K562 (cell line): ENCODE measurements around the gene RPL27. TPM values are rescaled to one million over a fixed set of nuclear protein-coding genes. Genes with fewer than 3 reads are reported as not detected.
A peak's percentile ranks its signal among the peaks of the same experiment; 100 is the strongest.

ENCODE experiments used
- ADNP ChIP-seq: fragments of 200-800 bp; sonication (Bioruptor generic); IDR thresholded peaks from 2 replicates; pipeline ENCODE4 v1.6.1; 2016; ENCODE audit warnings: missing genetic modification characterization, missing compliant biosample characterization
- ASH1L ChIP-seq: fragments of 450-650 bp; IDR thresholded peaks from 2 replicates; pipeline ENCODE4 v1.6.1; 2018; ENCODE audit warnings: borderline replicate concordance, mild to moderate bottlenecking, low read depth; ENCODE audit not compliant: partially characterized antibody
- BCL6 ChIP-seq: fragments of 250-450 bp; sonication (Bioruptor Pico); IDR thresholded peaks from 2 replicates; pipeline ENCODE4 v1.4.0; 2020
- E2F1 ChIP-seq: sonication (generic); formaldehyde crosslinking; IDR thresholded peaks from 2 replicates; pipeline ENCODE4 v1.8.1; 2023; ENCODE audit warnings: mild to moderate bottlenecking, missing genetic modification reagents, moderate library complexity
- FOSL1 ChIP-seq: fragments of 200-800 bp; sonication (Bioruptor generic); conservative IDR thresholded peaks from 2 replicates; pipeline ENCODE4 v1.6.1; 2016; ENCODE audit warnings: missing genetic modification characterization, missing compliant biosample characterization
- HNRNPLL ChIP-seq: fragments of 200-400 bp; formaldehyde crosslinking; IDR thresholded peaks from 2 replicates; pipeline ENCODE4 v1.6.1; 2017; ENCODE audit warnings: low read length, low read depth, mild to moderate bottlenecking; ENCODE audit not compliant: poor library complexity, severe bottlenecking
- NBN ChIP-seq: fragments of 450-650 bp; IDR thresholded peaks from 2 replicates; pipeline ENCODE4 v1.6.1; 2016; ENCODE audit warnings: low read depth, mild to moderate bottlenecking
- NFE2L1 ChIP-seq: fragments of 450-650 bp; IDR thresholded peaks from 2 replicates; pipeline ENCODE4 v1.6.1; 2016; ENCODE audit warnings: missing genetic modification characterization, low read depth, mild to moderate bottlenecking, missing compliant biosample characterization, moderate library complexity, borderline replicate concordance
- SAFB2 ChIP-seq: fragments of 200-400 bp; formaldehyde crosslinking; IDR thresholded peaks from 2 replicates; pipeline ENCODE4 v1.6.1; 2018; ENCODE audit warnings: borderline replicate concordance, low read length, low read depth, moderate library complexity; ENCODE audit not compliant: severe bottlenecking
- SIN3A ChIP-seq, 2 experiments: fragments of 150-350 bp in 1 of 2; IDR thresholded peaks; 2 replicates each; pipeline ENCODE4 v1.6.1; 2011 to 2016; ENCODE audit warnings: borderline replicate concordance in 2 of 2, low read depth in 2 of 2, low read length in 2 of 2, mild to moderate bottlenecking in 2 of 2, moderate library complexity in 2 of 2; ENCODE audit not compliant: control insufficient read depth in 1 of 2
- SP2 ChIP-seq: IDR thresholded peaks from 2 replicates; pipeline ENCODE4 v1.6.1; 2011; ENCODE audit warnings: mild to moderate bottlenecking, low read depth, low read length, moderate library complexity; ENCODE audit not compliant: poor library complexity, severe bottlenecking; ENCODE audit errors: extremely low read depth
- TARDBP ChIP-seq: fragments of 450-650 bp; IDR thresholded peaks from 2 replicates; pipeline ENCODE4 v1.6.1; 2016
- TOE1 ChIP-seq, 2 experiments: fragments of 450-650 bp in 1 of 2; sonication (generic) in 1 of 2; formaldehyde crosslinking in 1 of 2; IDR thresholded peaks; 2 replicates each; pipeline versions ENCODE4 v1.7.1 to v1.8.0; 2016 to 2022; ENCODE audit warnings: borderline replicate concordance in 2 of 2, mild to moderate bottlenecking in 2 of 2, antibody characterized with exemption in 1 of 2, inconsistent platforms in 1 of 2, low read depth in 1 of 2, missing genetic modification reagents in 1 of 2, moderate library complexity in 1 of 2
- XRCC3 ChIP-seq: fragments of 450-650 bp; IDR thresholded peaks from 2 replicates; pipeline ENCODE4 v1.6.1; 2017; ENCODE audit warnings: mild to moderate bottlenecking, moderate library complexity
- ZBTB1 ChIP-seq: sonication (generic); formaldehyde crosslinking; IDR thresholded peaks from 2 replicates; pipeline ENCODE4 v1.8.1; 2023; ENCODE audit warnings: missing genetic modification reagents, low read depth, mild to moderate bottlenecking, borderline replicate concordance
- ZNF224 ChIP-seq: sonication (generic); formaldehyde crosslinking; IDR thresholded peaks from 2 replicates; pipeline ENCODE4 v1.8.0; 2022; ENCODE audit warnings: mild to moderate bottlenecking, missing genetic modification reagents
- ZNF408 ChIP-seq: fragments of 250-450 bp; sonication (Bioruptor Pico); IDR thresholded peaks from 2 replicates; pipeline ENCODE4 v1.4.0; 2020; ENCODE audit warnings: low read depth, mild to moderate bottlenecking, moderate library complexity
- ZNF431 ChIP-seq: sonication (generic); formaldehyde crosslinking; IDR thresholded peaks from 2 replicates; pipeline ENCODE4 v1.8.0; 2022; ENCODE audit warnings: mild to moderate bottlenecking, missing genetic modification reagents
- ZNF830 ChIP-seq: fragments of 250-450 bp; sonication (Bioruptor Pico); IDR thresholded peaks from 2 replicates; pipeline ENCODE4 v1.5.0; 2021; ENCODE audit warnings: mild to moderate bottlenecking
- polyA plus RNA-seq, 8 experiments: library from polyadenylated mRNA; depleted of rRNA in 4 of 8; stranded (reverse) in 5 of 8; unstranded in 3 of 8; fragments of >200 nt; fragmentation: Nextera tagmentation in 2 of 8; fragmentation: Illumina TruSeq in 1 of 8; extraction: Ambion mirVana in 2 of 8; extraction: Trizol in 1 of 8; gene quantifications; 2 replicates each; pipeline versions ENCODE4 v1.2.1 to v1.2.3, GENCODE V29; 2011 to 2014; ENCODE audit warnings: inconsistent platforms in 1 of 8, missing spikeins in 1 of 8
- total RNA-seq, 7 experiments: library from RNA; depleted of rRNA in 6 of 7; stranded (reverse); fragments of >200 nt in 6 of 7; fragmentation: Illumina TruSeq in 2 of 7; extraction: Trizol in 2 of 7; gene quantifications; 2 replicates each; pipeline versions ENCODE4 v1.2.1 to v1.2.3, GENCODE V29; 2011 to 2021; ENCODE audit warnings: low replicate concordance in 1 of 7
- TF ChIP-seq, protein P1 (sequence below), 3 experiments: fragments of 200-800 bp in 1 of 3; fragments of 250-450 bp in 1 of 3; fragments of 450-650 bp in 1 of 3; sonication (Bioruptor Pico) in 1 of 3; sonication (Bioruptor generic) in 1 of 3; formaldehyde crosslinking in 1 of 3; IDR thresholded peaks; 2 replicates each; pipeline versions ENCODE4 v1.6.1 to v1.8.0; 2016 to 2022; ENCODE audit warnings: mild to moderate bottlenecking in 2 of 3, missing genetic modification characterization in 2 of 3, missing compliant biosample characterization in 1 of 3, moderate library complexity in 1 of 3

Gene RPL27
- total and polyA plus RNA-seq, 9 of the 15 experiments (the other 6 are each of a cell fraction or from before 2014, with no cell fraction given), result 1,539 to 6,155 (median 3,710) TPM

GRCh38 chr17:42997984-42998938 is at the start of gene RPL27 (continued):
- TF ChIP-seq TARDBP (peak; percentile 56; the same call in 1 of the 2 replicates), NFE2L1 (tag) (no peak), ASH1L (peak; percentile 63), ZNF830 (CRISPR knock-in tag) (0 out of 2 replicates have a peak, but pooled peaks have one; percentile 46), ZNF408 (CRISPR knock-in tag) (no peak), NBN (peak; percentile 97; the same call in 1 of the 2 replicates), FOSL1 (peak; percentile 57), HNRNPLL (peak; percentile 62), ZNF431 (CRISPR knock-in tag) (peak; percentile 38; the same call in 1 of the 2 replicates), XRCC3 (no peak), TOE1 (IDR thresholded peaks at IDR 0.05; ENCODE audit: borderline replicate concordance) (peak; percentile 89), TOE1 (CRISPR knock-in tag; IDR thresholded peaks at IDR 0.05; ENCODE audit: borderline replicate concordance, low read depth) (no peak), SP2 (peak; percentile 37), ZBTB1 (CRISPR knock-in tag) (no peak), SAFB2 (no peak), E2F1 (CRISPR knock-in tag) (peak; percentile 95), SIN3A (IDR thresholded peaks at IDR 0.05; ENCODE audit: borderline replicate concordance in 2 of 2, control insufficient read depth in 1 of 2, low read depth in 2 of 2, low read length in 2 of 2) (peak; percentile 45 to 57; a peak in 2 of 4 replicates), ADNP (tag) (no peak), ZNF224 (no peak), BCL6 (CRISPR knock-in tag) (no peak)
- TF ChIP-seq, protein P1, sequence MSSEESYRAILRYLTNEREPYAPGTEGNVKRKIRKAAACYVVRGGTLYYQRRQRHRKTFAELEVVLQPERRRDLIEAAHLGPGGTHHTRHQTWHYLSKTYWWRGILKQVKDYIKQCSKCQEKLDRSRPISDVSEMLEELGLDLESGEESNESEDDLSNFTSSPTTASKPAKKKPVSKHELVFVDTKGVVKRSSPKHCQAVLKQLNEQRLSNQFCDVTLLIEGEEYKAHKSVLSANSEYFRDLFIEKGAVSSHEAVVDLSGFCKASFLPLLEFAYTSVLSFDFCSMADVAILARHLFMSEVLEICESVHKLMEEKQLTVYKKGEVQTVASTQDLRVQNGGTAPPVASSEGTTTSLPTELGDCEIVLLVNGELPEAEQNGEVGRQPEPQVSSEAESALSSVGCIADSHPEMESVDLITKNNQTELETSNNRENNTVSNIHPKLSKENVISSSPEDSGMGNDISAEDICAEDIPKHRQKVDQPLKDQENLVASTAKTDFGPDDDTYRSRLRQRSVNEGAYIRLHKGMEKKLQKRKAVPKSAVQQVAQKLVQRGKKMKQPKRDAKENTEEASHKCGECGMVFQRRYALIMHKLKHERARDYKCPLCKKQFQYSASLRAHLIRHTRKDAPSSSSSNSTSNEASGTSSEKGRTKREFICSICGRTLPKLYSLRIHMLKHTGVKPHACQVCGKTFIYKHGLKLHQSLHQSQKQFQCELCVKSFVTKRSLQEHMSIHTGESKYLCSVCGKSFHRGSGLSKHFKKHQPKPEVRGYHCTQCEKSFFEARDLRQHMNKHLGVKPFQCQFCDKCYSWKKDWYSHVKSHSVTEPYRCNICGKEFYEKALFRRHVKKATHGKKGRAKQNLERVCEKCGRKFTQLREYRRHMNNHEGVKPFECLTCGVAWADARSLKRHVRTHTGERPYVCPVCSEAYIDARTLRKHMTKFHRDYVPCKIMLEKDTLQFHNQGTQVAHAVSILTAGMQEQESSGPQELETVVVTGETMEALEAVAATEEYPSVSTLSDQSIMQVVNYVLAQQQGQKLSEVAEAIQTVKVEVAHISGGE (CRISPR knock-in tag; IDR thresholded peaks at IDR 0.05), result peak in 1 of 3 experiments; percentile 95; a peak in 2 of 6 replicates
